COLO829 (cell line): ENCODE data around the gene HOXB8.

Source experiments
- DNase-seq: peaks from one replicate; pipeline ENCODE4 v3.0.0; 2012; ENCODE audit warnings: low spot score

The HOXB8 gene

DNA sequence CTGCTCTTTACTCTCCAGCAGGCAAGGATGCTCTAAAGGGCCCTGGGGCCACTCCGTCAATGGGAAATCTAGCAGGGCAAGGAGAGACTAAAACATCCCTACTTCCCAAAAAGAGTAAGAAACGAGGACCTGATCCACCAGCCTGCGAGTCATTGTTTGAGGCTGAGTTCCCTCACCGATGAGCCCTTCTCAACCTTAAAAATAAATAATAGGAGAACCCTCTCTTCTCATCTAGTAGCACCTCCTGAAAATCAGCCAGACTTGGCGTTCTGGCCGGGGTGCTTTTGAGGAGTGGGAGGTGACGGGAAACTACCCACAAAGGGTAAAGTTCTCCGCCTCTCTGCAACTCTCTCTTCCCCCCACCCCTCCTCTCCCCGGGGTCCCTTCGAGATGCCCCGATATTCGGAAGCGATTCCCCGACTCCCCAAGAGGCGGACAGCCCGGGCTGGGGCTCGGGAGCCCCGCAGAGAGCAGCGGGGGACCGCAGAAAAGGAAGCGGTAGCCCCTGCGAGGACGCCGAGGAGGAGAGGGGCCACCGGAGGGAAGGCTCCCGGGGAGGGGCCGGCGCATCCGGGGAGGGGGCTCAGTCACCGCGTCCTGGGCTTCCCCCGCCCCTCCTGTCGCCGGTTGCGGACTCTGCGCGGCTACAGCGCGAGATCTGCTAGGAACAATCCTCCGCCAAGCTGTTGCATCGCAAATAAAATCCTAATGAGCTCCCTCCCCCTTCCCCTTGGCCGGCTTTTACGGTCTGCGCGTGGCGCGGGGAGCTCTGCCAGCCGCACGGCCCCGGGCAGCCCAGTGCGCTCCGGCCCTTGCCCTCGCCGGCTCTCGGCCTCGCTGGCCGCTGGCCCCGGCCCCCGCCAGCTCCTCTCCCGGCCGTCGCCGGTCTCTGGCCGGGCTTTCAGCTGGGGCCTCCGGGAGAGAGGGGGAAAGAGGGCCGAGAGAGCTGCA is 9.7 kb upstream of the HOXB8 start:
- no peak for DNase-seq

DNA sequence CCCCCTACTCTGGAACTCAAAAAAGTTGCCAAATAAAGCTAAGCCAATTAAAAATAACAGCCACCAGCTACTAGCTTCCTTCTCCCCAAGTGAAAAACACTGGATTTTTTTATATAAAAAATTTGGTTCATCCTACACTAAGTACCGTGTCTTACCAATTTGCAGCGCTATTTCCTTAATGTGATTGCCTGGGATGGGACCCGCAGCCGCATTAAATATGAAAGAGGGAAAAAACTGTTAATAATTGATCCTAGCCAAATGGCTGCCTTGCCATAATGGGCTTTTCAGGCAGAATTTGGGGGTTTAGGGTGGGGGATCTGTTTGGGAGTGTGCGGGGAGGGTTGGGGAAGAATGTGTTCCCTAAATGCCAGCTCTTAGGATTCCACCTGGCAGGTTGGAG is 9.0 kb upstream of the HOXB8 start:
- DNase-seq: no peak

DNA sequence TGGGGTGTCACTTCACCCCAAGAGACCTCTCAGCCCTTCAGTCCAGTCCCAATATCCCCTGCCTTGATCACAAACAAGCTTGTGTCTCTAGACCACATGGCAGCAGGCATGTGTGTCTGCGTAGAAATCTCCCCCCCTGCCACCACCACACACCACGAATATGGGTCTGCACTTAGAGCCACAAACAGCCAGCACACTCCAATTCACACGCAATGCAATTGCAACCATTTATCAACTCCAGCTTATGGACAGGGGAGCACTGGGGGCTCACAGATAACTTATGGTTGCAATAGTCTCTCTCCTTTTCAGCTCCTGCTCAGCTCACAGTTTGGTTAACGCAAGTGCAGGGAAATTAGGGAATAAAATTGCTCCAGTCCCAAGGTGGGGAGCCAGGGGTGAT is 8.5 kb upstream of the HOXB8 start:
- DNase-seq: no peak

DNA sequence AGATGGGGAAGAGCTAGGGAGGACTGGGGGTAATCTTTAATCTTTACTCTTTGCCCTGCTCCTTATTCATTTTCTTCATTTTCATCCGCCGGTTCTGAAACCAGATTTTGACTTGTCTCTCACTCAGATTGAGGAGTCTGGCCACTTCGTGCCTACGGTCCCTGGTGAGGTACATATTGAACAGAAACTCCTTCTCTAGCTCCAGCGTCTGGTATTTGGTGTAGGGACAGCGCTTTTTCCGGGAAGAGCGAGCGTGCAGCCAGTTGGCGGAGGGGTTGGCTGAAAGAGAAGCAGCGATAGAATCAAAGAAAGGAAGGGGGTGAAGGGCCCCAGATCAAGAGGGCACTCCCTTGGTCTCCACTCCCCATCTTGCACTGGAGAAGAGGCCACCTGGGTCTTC is 7.8 kb upstream of the HOXB8 start:
- no peak for DNase-seq

DNA sequence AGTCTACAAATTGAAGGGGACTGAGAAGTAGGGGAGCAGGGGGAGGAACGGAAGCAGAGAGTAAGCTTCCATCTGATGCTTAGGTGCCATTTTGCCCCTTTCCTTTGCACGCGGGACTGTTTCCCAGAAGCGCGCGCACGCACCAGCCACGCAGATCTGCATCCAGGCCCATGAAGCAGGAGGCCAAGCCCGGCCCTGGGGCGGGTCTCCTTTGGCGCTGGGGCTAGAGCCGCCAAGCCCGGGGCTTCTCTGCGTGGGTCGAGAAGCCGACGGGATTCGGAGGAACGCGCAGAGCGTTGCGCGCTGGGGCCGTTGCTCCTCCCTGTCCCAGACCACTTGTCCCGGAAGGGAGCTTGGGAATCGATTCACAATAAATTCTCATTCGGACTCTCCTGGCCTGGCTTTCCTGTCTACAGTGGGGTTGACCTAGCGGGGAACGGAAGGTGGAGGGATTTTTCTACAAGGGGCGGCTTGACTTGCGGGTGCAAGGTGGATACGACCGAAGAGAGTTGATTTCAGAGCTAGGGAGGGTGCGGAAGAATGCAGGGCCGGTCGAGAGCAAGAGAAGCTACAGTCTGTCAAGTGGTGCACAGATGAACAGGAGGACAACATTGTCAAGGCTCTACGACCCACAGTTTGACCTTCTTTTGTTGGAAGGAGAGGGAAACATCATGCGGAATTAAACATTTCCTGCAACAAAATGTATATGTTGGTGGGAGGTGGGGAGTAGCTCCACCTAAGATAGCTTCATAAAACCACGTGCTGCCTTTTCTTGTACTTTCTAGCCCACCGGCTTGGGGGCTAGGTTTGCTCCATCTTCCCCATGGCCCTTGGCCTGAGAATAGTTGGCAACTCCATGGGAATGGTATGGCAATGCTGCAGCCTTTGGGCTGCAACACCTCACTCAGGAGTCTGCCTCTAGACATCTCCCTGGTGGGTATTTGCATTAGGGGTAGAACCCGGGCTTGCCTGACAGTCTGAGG is 6.6 kb upstream of the HOXB8 start:
- DNase-seq: no peak

DNA sequence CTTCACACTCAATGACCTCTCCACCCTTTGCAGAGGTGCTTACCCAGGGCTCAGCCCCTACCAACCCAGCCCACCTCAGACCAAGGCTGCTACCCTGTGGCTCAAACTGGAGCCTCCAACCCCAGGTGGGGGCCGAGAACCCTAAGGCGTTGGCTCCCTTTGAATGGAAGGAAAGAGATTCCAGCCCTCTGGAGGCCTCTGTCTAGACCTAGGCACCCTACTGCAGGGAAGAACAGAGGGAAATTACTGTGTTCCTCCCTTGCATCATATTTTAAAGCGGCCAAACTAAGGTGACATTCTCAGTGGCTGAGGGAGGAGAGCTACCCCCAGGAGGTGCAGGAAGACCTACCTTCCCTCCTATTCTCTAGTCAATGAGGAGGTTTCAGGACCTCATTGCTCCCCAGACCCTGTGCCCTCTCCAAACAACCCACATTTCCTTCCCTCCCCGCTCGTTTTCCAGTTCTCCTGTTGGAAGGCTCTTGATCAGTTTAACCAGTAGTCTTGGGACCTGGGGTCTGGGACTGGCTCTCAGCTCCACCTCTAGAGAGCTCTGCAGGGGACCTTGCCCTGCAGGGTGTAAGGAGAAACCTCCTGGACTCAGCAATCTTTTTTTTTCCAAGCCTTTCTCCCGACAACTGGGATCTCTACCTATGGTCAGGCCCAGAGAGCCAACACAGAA is 5.5 kb upstream of the HOXB8 start:
- DNase-seq: no peak

DNA sequence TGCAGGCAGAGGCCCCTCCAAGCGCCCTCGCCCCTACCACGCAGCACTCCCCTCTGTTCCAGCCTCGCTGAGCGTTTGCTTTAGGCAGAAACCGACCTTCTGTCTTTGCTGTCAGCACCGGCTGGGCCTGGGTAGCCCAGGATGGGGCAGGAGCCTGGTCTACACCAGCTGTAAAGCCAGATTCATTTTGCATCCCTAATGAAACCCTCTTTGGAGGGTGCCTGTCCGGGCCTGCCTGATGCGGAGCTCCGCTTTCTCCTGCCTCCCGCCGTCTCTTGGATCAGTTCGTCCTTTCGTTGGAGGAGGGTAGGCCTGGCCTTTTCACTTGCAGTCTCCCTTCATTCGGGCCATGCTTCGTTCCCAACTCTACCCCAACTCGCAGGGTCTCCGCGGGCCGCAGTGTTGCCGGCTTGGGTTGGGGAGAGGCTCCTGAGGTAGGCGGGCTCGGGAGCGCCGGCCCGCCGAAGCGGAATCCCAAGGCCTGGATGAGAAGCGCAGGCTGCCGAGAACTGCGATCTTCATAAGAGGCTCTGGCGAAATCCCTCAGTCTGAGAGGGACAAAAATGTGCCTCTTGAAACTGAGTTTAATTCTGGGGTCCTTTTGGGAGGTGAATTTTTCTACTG is 4.8 kb upstream of the HOXB8 start:
- no peak for DNase-seq

DNA sequence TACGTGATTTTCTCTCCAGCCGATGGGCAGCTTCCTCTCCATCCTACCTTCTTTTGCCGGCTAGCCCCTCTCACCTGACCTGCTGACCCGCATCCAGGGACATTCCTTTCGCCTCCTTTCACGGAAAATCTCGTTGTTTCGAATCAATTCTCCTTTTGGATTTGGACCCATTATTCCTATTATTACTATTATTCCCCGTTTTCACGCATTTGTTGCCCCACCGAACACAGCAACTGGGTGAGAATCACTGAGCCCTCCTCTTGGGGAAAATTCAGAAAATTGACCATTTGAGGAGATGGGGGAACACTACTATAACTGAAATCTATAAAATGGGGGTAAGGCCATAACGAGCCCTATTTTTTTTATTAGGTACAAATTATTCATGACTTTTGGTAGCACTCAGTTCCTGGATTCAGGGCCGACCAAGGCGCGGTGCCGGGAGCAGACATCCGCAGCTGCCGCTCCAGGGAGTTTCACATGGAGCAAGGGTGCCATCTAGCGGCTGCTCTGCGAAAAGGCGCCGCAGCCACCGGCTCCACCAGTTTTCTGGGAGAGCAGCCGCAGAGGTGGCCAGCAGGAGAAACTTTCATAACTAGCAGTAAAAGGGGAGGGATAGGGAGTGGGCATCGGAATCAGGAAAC is 3.3 kb upstream of the HOXB8 start:
- peak; percentile 96 for DNase-seq

DNA sequence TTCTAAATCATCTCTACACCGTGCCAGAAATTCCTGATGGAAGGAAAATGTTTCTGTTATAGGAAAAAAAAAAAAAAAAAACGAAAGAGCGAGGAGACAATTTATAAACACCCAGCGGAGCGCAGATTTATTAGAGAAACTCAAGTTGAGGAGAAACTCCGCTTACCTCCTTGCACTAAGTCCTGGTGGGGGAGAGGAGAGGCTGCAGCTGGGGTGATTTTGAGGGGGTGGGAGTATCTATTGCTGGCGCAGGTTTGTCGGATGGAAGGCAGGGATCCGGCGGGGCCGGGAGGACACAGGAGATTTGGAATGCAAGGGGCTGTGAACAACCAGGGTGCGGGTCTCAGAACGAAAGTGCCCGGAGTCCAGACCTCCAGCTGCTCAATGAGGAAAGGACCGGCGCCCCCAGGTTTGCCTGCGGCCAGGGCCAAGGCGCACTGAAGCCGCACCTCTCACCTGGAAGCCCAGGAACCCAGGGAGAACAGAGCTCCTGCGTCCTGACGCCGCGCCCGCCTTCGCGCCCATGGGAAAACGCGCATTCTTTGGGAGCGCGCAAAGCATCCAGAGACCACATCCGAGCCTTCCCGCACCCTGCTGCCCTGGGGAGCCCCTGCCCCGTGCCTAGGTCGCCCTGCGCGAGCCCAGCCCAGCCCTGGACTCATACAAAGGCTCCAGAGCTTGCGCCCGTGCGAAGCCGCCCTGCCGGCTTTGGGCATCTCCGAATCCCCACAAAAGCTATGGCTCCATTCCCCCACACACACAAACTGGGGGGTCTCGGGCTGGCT is 2.6 kb upstream of the HOXB8 start:
- DNase-seq: no peak

DNA sequence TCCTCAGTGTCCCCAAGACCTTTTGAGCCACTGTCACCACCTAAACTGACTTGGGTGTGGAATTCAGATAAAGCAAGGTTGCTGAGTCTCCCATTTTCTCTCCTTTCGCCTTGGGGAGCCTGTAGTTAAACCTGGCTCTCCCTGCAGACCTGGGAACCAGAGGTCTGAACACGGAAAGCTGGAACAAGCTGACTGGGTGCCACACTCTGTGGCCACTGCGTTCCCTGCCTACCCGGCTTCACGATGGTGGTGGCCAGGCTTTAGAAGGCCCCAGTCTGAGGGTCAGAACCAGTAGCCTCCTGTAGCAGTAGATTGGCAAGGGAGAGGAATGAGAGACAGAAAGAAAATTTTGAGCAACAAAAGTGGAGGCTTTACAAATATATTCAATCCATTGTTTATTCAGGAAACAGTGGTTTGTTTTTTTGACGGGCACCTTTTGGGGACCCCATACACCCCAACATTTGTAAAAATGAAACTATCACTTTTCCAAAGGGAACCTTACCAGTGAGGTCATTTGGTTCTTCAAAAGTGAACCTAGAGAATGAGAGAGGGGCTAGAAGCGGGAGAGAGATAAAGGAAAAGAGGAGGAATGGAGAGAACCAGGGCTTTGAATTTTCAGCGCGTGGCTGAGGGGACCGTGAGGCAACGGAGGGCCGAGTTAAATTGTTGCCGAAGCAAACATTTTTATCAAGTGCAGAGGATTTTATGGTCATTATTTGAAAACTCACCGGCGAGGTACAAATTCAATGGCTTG is 1.8 kb upstream of the HOXB8 start:
- no peak for DNase-seq

DNA sequence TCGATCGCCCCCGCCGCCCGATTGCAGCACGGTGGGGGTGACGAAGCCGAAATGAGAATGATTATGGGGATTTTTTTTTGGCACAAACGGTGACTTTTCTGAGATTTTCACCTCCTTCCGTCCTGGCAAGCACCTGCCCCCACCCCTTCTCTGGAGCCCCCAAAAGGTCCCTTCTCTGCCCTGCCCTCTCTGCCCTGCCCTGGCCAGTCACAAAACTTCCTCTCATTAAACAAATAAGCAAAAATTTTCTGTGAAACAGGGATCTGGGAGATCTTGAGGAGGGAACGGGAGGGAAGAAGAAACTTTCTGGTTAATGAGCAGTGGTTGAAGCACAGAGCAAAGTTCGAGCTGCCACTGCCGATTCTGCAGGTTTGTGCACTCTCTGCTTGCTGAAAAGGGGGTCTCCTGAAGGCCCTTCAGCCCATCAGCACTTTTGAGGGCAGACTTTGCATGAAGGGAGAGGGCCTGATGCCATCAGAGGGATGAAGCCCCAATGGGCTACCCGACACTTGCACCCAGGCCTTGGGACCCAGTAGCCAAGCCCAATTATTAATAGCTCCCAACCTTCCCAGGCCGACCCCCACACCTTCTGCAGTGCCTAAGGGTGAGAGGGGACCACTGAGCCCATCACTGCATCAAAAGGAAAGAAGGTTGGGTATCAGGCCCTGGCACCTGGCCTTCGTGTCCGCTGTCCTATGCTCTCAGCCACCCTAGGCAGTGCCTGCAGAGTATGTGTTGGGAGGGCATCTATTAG is 1.0 kb upstream of the HOXB8 start:
- DNase-seq: no peak

DNA sequence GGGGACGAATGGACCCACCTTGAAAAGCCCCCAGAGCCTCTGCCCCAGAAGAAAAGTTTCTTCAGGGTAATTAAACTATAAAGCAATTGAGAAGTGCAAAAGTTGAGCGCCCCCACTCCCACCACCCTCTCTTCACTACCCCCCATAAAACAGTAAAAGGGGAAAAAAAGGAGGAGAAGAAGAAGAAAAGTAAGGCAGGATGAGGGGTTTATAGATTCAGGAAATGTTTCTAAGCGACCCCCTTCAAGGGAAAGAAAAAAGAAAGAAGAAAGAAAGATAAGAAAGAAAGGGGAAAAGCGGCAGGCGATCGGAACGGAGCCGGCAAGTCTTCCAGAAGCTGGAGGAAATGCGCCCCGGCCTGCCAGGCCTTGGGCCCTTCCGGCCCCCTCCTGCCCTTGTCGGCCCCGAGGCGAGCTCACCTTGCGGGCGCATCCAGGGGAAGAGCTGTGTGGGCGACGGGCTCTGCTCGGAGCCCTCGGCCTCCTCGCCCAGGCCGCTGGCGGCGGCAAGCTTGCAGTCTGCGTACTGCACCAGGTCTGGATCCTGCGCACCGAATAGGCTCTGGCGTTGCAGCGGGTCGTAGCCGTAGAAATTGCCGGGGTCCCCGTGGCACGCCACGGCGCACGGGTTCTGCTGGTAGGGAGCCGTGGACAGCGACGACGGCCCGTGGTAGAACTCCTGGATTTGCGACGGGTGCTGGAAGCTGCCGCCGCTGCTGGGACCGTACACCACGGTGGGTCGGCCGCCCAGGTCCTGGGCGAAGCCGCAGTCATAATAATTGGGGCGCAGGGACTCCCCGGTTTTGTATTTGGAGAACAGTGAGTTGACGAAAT is 1.0 kb downstream of the HOXB8 start:
- DNase-seq: no peak

DNA sequence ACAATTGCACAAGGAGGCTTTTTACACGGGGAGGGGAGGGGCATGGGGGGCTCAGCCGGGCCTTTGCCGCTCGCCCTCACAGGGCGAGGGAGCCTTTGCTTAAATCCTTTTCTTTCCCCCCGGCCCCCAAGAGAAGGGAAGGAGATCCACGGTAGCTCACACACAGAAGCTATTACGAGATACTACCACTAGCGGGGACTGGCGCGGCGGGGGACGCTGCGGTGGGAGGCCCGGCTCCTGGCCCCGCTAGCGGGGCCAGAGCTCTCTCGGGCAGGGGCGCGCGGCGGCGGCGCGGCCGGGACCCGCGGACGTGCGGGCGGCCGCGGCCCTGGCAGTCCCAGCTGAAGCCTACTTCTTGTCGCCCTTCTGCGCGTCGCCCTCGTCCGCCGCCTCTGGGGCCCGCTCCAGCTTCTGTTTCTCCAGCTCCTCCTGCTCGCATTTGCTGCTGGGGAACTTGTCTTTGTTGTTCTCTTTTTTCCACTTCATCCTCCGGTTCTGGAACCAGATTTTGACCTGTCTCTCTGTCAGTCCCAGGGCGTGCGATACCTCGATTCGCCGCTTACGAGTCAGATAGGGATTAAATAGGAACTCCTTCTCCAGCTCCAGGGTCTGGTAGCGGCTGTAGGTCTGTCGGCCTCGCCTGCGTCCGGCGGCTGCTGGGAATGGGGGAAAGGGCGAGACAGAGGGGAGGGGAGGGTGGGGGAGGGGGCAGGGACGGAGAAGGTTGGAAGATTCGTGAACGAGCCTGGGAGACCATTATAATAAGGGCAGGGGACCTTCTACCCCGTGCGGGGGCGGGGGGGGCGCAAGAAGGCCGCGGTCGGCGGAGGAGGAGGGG is 2.0 kb downstream of the HOXB8 start:
- DNase-seq: no peak

DNA sequence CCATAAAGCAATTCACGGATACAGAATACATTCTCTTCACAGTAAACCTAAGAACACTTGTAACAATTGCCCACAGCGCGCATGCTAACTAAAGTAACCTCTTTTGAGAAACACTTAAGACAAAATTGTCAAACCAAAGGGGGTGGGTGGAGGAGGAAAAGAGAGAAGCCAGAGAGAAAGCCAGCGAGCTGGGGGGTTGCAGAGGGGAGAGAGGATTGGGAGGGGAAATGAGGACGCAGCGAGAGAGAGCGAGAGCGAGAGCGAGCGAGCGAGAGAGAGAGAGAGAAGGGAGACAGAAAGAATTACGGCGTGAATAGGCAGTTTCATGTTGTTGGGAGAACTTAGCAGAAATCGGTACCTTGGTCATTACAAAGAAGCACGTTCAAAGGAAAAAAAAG is 2.6 kb downstream of the HOXB8 start:
- DNase-seq: no peak

DNA sequence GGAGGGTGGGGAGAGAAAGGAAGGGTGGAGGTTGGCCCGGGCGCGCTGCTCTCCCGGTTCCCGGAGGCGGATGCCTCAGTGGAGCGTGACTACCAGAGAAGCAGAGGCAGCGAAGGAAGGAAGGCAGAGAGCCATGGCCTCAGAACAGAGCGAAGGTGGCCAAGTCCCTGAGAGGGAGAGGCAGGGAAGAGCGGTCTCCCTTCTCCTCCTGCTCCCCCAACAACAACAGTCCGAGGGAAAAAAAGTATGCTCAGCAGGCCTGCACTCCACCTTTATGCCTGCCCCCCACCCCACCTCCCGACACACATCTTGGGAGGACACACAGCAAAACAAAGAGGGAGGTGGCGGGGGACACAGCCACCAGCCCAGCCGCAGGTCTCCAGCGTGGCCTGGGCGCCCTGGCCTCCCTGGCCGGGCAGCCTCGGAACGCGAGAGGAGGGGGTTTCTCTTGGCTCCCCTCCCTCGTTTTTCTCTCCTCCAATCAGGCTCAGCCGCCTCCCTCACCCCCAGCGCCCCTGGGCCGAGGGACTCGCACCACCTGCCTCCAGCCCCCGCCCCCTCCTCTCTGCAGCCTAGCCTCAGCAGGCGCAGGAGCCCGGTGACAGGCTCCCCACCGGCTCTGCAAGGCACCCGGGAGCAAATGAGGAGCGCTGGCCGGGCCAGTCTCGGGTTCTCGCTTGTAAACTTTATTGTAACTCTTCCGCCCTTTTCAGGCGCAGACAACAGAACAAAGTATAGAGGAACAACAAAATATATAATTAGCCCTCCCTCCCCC is 3.2 kb downstream of the HOXB8 start:
- no peak for DNase-seq

DNA sequence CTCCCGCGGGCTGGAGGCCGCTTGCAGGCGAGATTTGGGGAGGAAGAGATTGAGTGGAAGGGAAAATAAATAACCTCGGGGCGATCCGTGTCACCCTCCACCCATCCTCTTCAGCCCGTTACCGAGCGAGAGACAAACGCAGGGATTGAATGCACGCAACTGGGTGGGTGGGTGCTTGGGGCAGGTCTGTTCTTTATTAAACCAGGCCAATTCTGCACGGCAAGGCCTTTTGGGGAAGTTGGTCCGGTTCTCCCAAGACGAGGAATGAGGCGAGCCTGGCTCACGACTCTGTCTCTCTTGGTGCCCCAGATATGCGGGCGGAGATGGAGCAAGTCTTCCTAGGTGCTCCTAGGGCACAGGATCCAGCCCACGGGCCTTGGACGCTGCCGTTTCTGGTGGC is 3.9 kb downstream of the HOXB8 start:
- DNase-seq: no peak
